ENCODE measurements around the gene USP36.
A peak's percentile ranks its signal among the peaks of the same experiment; 100 is the strongest.
"Not testable (repeated sequence)": the region's sequence is repeated elsewhere in the genome, so short reads cannot be mapped to it uniquely, and the experiment has no call there.

Gene USP36

DNA sequence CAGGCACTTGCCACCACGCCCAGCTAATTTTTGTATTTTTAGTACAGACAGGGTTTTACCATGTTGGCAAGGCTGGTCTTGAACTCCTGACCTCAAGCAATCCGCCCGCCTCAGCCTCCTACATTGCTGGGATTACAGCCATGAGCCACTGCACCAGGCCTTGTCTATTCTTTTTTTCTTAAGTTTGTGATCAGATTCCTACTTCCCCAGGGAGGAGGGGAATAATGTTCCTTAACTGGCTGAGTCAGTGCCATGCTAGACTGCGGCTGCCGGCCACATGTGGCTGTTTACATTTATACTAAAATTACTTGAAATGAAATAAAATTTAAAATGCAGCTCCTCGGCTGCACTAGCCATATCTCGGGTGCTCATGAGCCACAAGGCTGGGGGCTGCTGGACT is 27.8 kb upstream of the USP36 start:
- FAIRE-seq = no peak
- no peak for DNase-seq (ENCODE audit: insufficient read length, low spot score)
- TF ChIP-seq, protein P1, sequence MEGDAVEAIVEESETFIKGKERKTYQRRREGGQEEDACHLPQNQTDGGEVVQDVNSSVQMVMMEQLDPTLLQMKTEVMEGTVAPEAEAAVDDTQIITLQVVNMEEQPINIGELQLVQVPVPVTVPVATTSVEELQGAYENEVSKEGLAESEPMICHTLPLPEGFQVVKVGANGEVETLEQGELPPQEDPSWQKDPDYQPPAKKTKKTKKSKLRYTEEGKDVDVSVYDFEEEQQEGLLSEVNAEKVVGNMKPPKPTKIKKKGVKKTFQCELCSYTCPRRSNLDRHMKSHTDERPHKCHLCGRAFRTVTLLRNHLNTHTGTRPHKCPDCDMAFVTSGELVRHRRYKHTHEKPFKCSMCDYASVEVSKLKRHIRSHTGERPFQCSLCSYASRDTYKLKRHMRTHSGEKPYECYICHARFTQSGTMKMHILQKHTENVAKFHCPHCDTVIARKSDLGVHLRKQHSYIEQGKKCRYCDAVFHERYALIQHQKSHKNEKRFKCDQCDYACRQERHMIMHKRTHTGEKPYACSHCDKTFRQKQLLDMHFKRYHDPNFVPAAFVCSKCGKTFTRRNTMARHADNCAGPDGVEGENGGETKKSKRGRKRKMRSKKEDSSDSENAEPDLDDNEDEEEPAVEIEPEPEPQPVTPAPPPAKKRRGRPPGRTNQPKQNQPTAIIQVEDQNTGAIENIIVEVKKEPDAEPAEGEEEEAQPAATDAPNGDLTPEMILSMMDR (IDR thresholded peaks at IDR 0.05; ENCODE audit: insufficient read depth, missing control alignments) = no peak

DNA sequence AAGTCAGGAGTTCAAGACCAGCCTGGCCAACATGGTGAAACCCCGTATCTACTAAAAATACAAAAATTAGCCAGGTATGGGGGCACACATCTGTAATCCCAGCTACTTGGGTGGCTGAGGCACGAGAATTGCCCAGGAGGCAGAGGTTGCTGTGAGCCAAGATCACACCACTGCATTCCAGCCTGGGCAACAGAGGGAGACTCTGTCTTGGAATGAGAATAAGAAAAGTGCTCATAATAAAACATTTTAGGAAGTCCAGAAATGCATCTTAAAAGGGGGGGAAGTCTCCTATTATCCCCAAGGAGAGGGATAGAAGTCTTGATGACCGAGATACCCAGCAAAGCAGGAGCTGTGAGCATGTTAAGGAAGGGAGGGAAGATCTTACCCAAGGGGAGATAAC is 26.4 kb upstream of the USP36 start:
- not testable (repeated sequence) for FAIRE-seq; DNase-seq (ENCODE audit: insufficient read length, low spot score)

DNA sequence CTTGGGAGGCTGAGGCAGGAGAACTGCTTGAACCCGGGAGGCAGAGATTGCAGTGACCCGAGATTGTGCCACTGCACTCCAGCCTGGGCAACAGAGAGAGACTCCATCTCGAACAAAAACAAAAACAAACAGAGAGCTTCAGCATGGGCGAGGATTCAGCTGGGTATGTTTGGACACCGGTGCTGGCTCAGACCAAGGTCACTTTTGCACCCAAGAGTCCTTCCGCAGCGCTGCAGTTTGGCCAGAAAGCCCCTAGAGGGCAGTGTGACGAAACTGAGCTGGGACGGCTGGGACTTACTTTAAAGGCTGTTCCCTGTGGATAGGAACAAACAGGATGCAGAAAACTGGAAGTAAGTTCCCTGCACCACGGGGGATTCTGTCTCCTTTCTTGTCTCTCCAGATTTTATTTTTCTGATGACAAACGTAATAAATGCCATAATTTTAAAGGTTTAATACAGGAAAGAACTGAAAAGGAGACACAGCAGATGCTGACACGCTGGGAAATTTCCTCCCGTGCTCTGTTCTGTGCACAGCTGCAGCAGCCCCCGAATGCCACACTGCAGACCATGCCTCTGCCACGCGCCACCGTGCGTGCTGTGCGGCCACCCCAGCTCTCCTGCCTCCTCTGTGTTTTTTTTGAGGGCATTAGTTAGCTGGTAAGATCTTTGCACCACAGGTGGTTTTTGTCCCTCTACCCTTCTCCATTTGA is 25.2 kb upstream of the USP36 start:
- no peak for FAIRE-seq
- DNase-seq (ENCODE audit: insufficient read length, low spot score) = no peak
- TF ChIP-seq, protein P1 (IDR thresholded peaks at IDR 0.05; ENCODE audit: insufficient read depth, missing control alignments) = peak; percentile 98

DNA sequence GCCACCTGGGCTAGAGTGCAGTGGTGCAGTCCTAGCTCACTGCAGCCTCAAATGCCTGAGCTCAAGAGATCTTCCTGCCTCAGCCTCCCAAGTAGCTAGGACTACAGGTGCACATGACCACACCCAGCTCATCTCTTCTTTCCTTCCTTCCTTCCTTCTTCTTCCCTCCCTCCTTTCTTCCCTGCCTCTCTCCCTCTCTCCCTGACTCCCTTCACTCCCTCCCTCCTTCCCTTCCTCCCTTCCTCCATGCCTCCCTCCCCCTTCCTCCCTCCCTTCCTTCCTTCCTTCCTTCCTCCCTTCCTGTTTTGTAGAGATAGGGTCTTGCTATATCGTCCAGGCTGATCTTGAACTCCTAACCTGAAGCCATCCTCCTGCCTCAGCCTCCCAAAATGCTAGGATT is 23.5 kb upstream of the USP36 start:
- TF ChIP-seq, protein P1 (IDR thresholded peaks at IDR 0.05; ENCODE audit: insufficient read depth, missing control alignments) = no peak
- DNase-seq (ENCODE audit: insufficient read length, low spot score) (no peak), FAIRE-seq (no peak)

DNA sequence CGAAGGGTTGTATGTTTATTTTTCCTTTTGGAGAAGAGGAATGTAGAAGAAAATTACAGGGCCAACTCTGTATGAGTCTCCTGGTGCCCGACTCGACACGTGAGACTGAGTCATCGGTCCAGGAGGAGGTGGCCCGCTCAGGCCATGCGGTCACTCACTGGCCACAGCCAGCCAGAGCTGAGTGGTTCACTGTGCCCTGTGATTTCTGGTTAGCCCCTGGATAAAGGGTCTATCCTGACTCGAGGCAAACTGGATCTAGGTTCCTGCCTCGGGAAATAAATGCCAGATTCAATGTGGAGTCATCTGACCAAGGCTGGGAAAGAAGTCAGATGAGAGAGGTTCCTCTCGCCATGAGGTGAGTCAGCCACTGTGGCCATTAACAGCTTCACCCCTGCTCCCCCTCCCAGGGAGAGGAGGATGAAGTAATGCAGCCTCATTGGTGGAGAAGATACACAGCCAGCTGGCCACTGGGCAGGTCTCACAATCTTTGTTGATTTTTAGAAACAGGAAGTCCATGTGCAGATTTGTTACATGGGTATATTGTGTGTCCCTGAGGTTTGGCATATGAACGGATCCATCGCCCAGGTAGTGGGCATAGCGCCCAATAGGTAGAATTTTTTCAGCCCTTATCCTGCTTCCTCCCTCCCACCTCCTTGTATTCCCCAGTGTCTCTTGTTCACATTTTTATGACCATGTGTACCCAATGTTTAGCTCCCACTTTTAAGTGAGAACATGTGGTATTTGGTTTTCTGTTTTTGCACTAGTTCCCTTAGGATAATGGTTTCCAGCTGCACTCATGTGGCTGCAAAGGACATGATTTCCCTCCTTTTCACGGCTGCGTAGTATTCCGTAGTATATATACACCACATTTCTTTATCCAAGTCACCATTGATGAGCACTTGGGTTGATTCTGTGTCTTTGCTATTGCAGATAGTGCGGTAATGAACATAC is 21.7 kb upstream of the USP36 start:
- FAIRE-seq (no peak), DNase-seq (ENCODE audit: insufficient read length, low spot score) (no peak)
- TF ChIP-seq, protein P1 (IDR thresholded peaks at IDR 0.05; ENCODE audit: insufficient read depth, missing control alignments) = no peak

DNA sequence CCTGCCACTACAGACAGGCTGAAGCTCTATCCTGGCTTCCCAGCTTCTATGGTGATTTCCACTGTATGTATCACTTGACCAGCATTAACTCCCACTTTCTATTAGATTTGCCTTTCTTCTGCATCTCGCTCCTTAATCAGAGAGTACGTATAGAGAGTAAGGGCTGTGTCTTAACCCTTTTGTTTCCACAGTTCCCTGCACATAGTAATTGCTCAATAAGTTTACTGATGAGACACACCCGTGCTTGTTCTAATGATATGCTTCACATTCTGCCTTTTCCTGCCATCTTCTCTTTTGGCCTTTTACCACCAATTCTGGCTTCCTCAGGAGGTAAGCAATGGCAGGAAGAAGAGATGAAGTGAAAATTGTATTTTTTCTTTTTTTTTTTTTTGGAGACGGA is 20.6 kb upstream of the USP36 start:
- FAIRE-seq (no peak), DNase-seq (ENCODE audit: insufficient read length, low spot score) (no peak)

DNA sequence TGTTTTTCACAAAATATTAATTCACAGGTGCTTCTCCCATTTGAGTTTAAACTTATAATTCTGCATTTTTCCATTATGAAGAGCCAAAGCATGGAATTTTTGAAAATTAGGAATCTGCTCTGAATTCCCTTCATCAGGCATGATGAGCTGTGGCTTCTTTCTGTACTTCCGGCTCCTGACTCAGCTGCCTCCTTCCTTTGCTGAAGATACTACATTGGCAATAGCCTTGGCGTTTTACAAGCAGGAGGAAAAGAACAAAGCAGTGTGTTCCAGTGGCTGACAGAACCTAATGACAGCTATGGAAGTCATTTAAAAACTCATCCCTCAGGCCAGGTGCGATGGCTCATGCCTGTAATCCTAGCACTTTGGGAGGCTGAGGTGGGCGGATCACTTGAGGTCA is 18.4 kb upstream of the USP36 start:
- FAIRE-seq = no peak
- TF ChIP-seq, protein P1 (IDR thresholded peaks at IDR 0.05; ENCODE audit: insufficient read depth, missing control alignments) = no peak
- no peak for DNase-seq (ENCODE audit: insufficient read length, low spot score)

More for the DNA sequence above, 20.6 kb upstream of the USP36 start:
- TF ChIP-seq, protein P1 (IDR thresholded peaks at IDR 0.05; ENCODE audit: insufficient read depth, missing control alignments) = no peak

Measured in D721Med (cell line).